ENCODE measurements around the gene LYZL2.
"Not testable (repeated sequence)": the region's sequence is repeated elsewhere in the genome, so short reads cannot be mapped to it uniquely, and the experiment has no call there.

Gene LYZL2

DNA sequence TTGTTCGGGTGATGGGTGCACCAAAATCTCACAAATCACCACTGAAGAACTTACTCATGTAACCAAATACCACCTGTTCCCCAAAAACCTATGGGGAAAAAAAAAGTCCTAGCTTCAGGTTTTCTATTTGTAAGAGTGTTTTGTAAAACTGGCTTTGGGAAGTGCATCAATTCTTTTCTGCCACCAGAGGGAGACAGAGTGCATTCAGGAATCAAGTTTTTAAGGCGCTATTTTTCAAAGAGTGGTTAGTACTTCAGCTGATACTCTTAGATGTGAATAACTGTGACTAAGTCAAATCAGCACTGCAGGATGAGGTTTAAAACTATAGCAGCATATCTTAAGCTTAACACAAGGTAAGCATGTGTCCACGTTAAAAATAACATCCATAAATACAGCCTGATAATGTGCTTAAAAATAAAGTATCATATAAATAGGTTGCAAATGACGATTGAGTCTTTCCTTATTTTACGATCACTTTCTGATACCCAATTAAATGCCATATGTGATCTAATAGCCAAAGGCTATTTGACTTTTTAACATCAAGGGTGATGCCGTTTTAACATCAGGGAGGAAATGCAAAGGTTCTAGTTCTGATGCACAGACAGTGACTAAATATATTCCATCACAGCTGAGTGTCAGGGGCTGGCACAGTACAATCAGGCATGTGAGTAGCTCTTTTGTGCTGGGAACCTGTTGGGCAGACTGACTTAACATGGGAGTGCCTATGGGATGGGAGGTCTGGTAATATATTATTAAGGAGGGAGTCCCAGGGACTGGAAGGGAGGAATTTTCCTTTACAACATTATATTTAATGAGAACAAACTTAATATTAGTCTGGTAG lies 10.6 kb upstream of the LYZL2 start:
- no peak overlapping the region for H3K4me3 ChIP-seq (ENCODE audit: low read length)
- DNase-seq (ENCODE audit: low read depth): peak; percentile 69
- TF ChIP-seq, protein P1, sequence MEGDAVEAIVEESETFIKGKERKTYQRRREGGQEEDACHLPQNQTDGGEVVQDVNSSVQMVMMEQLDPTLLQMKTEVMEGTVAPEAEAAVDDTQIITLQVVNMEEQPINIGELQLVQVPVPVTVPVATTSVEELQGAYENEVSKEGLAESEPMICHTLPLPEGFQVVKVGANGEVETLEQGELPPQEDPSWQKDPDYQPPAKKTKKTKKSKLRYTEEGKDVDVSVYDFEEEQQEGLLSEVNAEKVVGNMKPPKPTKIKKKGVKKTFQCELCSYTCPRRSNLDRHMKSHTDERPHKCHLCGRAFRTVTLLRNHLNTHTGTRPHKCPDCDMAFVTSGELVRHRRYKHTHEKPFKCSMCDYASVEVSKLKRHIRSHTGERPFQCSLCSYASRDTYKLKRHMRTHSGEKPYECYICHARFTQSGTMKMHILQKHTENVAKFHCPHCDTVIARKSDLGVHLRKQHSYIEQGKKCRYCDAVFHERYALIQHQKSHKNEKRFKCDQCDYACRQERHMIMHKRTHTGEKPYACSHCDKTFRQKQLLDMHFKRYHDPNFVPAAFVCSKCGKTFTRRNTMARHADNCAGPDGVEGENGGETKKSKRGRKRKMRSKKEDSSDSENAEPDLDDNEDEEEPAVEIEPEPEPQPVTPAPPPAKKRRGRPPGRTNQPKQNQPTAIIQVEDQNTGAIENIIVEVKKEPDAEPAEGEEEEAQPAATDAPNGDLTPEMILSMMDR (conservative IDR thresholded peaks at IDR 0.05; ENCODE audit: low read length): peak; percentile 96

DNA sequence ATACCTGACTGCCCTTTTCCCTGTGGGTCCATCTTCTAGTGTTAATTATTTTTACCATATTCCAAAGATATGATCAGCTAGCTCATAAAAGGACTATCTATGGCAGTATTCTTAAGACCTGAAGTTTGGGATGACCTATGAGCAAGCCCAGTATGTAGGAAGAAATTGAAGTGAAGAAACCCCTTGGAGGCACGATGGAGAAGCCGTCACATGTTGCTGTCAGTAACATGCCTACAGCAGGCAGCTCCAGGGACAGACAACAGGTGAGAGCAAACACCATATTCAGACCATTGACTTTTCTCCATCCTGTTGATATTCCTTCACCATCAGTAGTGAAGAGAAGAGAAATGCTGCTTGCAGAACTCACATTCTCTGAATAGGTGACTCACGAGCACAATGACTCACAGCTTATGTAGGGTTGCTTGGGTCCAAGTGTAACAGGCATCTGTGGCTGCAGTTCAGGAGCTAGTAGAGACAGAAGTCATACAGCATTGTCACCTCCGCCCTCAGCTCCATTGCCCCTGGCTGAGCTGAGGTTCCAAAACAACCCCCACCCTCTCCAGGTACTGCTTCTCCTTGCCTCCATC lies 8.4 kb upstream of the LYZL2 start:
- H3K4me3 ChIP-seq (ENCODE audit: low read length): no peak overlapping the region
- DNase-seq (ENCODE audit: low read depth): peak; percentile 86
- TF ChIP-seq, protein P1 (conservative IDR thresholded peaks at IDR 0.05; ENCODE audit: low read length): no peak

DNA sequence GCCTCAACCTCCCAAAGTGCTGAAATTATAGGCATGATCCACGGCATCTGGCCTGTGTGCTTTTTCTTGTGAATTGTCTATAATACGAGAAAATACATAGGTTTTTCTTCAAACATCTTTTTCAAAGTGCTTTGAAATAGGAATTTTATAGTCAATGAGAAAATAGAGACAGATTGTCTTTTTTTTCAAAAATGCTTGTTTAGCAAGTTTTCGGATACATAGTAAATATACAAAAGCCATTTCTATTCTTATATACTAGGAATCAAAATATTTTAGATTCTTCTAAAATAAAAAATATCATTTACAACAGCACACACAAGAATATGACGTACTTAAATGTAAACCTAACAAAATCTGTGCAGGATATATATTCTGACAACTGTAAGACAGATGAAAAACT lies 1.6 kb upstream of the LYZL2 start:
- DNase-seq (ENCODE audit: low read depth): no peak
- TF ChIP-seq, protein P1 (conservative IDR thresholded peaks at IDR 0.05; ENCODE audit: low read length): no peak
- H3K4me3 ChIP-seq (ENCODE audit: low read length): no peak overlapping the region

DNA sequence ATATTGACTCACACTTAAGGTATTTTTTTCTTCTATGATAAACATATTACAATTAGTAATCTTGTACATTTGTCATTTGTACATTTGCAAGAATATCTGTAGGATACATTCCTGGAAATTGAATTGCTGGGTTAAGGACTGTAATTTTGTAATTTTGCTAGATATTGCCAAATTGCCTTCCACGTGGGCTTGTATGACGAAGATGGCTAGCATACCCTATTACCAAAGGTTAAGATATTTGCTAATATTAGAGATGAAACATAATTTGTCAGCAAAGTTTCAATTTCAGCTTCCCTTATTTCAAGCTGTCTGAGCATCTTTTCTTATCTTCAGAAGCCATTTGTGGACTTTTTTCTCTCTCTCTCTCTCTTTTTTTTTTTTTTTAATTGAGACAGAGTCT lies 1.0 kb upstream of the LYZL2 start:
- TF ChIP-seq, protein P1 (conservative IDR thresholded peaks at IDR 0.05; ENCODE audit: low read length): no peak
- H3K4me3 ChIP-seq (ENCODE audit: low read length): no peak overlapping the region
- DNase-seq (ENCODE audit: low read depth): peak; percentile 25

DNA sequence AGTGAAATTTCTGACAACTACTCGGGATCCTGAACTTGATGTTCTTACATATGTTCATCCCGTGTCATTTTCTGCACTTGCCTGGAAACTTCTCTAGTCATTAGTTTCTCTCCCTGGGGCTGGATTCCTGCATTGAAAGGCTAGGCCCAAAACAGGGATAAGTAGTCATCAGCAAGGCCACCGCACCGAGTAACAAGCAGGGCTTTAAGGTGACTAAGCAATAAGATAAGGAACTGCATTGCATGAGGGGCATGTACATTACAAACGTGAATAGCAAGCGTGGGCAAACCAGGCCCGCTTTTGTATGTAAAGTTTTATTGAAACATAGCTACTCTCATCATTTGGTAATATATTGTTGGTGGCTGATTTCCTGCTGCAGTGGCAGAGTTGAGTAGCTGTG lies 977 bp downstream of the LYZL2 start:
- H3K4me3 ChIP-seq (ENCODE audit: low read length); DNase-seq (ENCODE audit: low read depth): not testable (repeated sequence)

DNA sequence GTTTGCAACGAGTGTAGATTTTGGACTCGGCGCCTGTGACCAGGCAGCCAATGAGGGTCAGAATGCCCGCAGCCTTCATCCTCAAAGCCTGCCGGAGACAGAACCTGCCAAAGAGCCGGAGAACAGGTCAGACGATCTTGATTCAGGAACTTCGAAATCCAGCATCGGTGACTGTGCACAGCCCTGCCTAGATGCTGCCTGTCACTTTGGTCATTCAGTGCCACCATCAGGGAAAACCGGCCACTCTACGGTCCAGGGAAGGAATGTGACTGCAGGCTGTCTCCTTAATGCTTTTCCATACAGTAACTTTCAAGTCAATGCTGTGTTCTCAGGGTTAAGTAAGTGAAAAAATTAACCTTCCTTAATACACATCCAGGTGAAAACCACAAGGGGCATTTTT lies 2.7 kb downstream of the LYZL2 start:
- DNase-seq (ENCODE audit: low read depth): not testable (repeated sequence)

DNA sequence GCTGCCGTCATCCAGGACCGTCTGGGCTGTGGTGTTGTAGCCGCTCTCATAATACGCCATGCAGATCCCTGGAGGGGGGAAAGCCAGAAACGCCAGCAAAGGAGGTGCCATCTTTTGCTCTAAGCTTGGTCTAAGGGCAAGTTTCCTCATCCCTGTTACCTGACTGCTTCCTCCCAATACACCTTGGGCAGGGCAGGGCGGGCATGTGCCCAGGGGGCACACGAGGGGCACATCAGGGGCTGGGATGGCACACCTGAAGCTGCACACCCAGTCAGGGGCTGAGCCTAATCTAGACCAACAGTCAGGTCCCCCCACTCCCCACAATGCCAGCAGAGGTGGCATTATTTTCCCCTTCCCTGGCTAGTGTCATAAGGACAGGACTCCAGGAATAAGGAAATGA lies 3.4 kb downstream of the LYZL2 start:
- not testable (repeated sequence) for DNase-seq (ENCODE audit: low read depth); H3K4me3 ChIP-seq (ENCODE audit: low read length)

More for the DNA sequence above, 2.7 kb downstream of the LYZL2 start:
- not testable (repeated sequence) for H3K4me3 ChIP-seq (ENCODE audit: low read length)

DNA sequence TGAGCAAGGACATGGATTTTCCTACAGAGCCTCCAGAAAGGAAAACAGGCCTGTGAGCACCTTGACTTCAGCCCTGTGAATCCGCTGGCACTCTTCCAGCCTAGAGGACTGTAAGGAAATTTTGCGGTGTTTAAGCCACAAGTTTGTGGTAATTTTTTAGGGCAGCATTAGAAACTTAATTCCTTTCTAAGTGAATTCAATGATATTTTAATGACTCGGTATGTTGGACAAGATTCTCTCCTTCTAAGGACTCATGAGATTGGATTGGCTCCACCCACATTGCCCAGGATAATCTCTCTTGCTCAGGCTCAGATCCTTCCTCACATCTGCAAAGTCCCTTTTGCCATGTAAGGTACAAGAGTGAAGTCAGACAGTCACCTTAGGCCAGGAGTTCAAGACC lies 4.5 kb downstream of the LYZL2 start:
- peak; percentile 5 for DNase-seq (ENCODE audit: low read depth)
- TF ChIP-seq, protein P1 (conservative IDR thresholded peaks at IDR 0.05; ENCODE audit: low read length): no peak
- H3K4me3 ChIP-seq (ENCODE audit: low read length): no peak overlapping the region
